GM21390 (cell line): ENCODE results near the gene ANKRD6.

Experiments
- ATAC-seq: cut with Tn5 transposase; IDR thresholded peaks from one replicate; pipeline ENCODE4 v1.9.1; 2021; ENCODE audit not compliant: unreplicated experiment

ANKRD6 gene

GRCh38 chr6:89555806-89556205 is 122.9 kb downstream of the ANKRD6 start:
- ATAC-seq: no peak

- no peak for ATAC-seq
Measured at GRCh38 chr6:89559487-89559886, 126.5 kb downstream of the ANKRD6 start.

- ATAC-seq: no peak
Measured at GRCh38 chr6:89562093-89562973, 129.4 kb downstream of the ANKRD6 start.

- ATAC-seq: no peak
Measured at GRCh38 chr6:89563866-89564265, 130.9 kb downstream of the ANKRD6 start.

- ATAC-seq: no peak
Measured at GRCh38 chr6:89564752-89565427, 131.9 kb downstream of the ANKRD6 start.

- ATAC-seq: no peak
Measured at GRCh38 chr6:89566008-89566800, 133.3 kb downstream of the ANKRD6 start.

GRCh38 chr6:89566930-89567629 is 134.1 kb downstream of the ANKRD6 start:
- ATAC-seq: no peak

GRCh38 chr6:89567630-89568390 is 134.9 kb downstream of the ANKRD6 start:
- no peak for ATAC-seq

- ATAC-seq: no peak
Measured at GRCh38 chr6:89574910-89575561, 142.1 kb downstream of the ANKRD6 start.

- no peak for ATAC-seq
Measured at GRCh38 chr6:89575562-89575960, 142.6 kb downstream of the ANKRD6 start.

GRCh38 chr6:89580997-89581666 is 148.2 kb downstream of the ANKRD6 start:
- no peak for ATAC-seq

- no peak for ATAC-seq
Measured at GRCh38 chr6:89581689-89582088, 148.7 kb downstream of the ANKRD6 start.

GRCh38 chr6:89582669-89583325 is 149.8 kb downstream of the ANKRD6 start:
- ATAC-seq: no peak

GRCh38 chr6:89583559-89583958 is 150.6 kb downstream of the ANKRD6 start:
- ATAC-seq: no peak

- no peak for ATAC-seq
Measured at GRCh38 chr6:89584539-89584938, 151.6 kb downstream of the ANKRD6 start.

- no peak for ATAC-seq
Measured at GRCh38 chr6:89585154-89585553, 152.2 kb downstream of the ANKRD6 start.

- ATAC-seq: no peak
Measured at GRCh38 chr6:89589297-89590025, 156.5 kb downstream of the ANKRD6 start.

- no peak for ATAC-seq
Measured at GRCh38 chr6:89590133-89590532, 157.2 kb downstream of the ANKRD6 start.
